ENCODE measurements around the gene EMILIN2.

DNA sequence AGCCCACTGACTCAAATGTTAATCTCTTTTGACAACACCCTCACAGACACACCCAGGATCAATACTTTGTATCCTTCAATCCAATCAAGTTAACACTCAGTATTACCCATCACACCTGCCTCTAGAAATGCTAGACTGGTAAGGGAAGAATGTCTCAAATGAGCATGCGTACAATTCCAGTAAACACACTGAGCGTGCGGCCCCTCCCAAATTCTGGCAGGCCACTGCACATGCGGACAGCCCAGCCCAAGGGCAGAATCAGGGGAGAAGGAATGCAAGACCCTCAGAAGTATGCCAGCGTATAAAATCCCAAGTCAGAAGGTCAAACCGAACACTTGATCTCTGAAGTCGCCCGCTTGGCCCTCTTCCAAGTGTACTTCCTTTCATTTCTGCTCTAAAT is 7.6 kb upstream of the EMILIN2 start:
- TF ChIP-seq, protein P1, sequence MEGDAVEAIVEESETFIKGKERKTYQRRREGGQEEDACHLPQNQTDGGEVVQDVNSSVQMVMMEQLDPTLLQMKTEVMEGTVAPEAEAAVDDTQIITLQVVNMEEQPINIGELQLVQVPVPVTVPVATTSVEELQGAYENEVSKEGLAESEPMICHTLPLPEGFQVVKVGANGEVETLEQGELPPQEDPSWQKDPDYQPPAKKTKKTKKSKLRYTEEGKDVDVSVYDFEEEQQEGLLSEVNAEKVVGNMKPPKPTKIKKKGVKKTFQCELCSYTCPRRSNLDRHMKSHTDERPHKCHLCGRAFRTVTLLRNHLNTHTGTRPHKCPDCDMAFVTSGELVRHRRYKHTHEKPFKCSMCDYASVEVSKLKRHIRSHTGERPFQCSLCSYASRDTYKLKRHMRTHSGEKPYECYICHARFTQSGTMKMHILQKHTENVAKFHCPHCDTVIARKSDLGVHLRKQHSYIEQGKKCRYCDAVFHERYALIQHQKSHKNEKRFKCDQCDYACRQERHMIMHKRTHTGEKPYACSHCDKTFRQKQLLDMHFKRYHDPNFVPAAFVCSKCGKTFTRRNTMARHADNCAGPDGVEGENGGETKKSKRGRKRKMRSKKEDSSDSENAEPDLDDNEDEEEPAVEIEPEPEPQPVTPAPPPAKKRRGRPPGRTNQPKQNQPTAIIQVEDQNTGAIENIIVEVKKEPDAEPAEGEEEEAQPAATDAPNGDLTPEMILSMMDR (IDR thresholded peaks at IDR 0.05; ENCODE audit: low read depth, low read length, missing input control): no peak
- TF ChIP-seq, protein P2, sequence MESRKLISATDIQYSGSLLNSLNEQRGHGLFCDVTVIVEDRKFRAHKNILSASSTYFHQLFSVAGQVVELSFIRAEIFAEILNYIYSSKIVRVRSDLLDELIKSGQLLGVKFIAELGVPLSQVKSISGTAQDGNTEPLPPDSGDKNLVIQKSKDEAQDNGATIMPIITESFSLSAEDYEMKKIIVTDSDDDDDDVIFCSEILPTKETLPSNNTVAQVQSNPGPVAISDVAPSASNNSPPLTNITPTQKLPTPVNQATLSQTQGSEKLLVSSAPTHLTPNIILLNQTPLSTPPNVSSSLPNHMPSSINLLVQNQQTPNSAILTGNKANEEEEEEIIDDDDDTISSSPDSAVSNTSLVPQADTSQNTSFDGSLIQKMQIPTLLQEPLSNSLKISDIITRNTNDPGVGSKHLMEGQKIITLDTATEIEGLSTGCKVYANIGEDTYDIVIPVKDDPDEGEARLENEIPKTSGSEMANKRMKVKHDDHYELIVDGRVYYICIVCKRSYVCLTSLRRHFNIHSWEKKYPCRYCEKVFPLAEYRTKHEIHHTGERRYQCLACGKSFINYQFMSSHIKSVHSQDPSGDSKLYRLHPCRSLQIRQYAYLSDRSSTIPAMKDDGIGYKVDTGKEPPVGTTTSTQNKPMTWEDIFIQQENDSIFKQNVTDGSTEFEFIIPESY (IDR thresholded peaks at IDR 0.05): no peak
- TF ChIP-seq JUND (IDR thresholded peaks at IDR 0.05) (no peak), MAX (IDR thresholded peaks at IDR 0.05) (no peak), YY1 (IDR thresholded peaks at IDR 0.05) (no peak), HNF4G (IDR thresholded peaks at IDR 0.05) (no peak), SP1 (IDR thresholded peaks at IDR 0.05) (no peak), RXRA (IDR thresholded peaks at IDR 0.05) (no peak), GABPA (IDR thresholded peaks at IDR 0.05 in 1 of 2, conservative IDR thresholded peaks at IDR 0.05 in 1 of 2) (no peak), TAF1 (conservative IDR thresholded peaks at IDR 0.05) (no peak)
